IPS-18c (cell line): ENCODE measurements around the gene GCKR.
"Not testable (repeated sequence)": the region's sequence is repeated elsewhere in the genome, so short reads cannot be mapped to it uniquely, and the experiment has no call there.

ENCODE experiments used
- H3K4me3 ChIP-seq: 2 replicates; pipeline ENCODE4 v1.7.0; 2013; ENCODE audit warnings: low read depth, mild to moderate bottlenecking, low read length, moderate library complexity; ENCODE audit not compliant: insufficient read depth
- H3K9me3 ChIP-seq: one replicate; pipeline ENCODE4 v1.6.1; 2013; ENCODE audit warnings: mild to moderate bottlenecking, low read length, moderate library complexity; ENCODE audit not compliant: control insufficient read depth, insufficient read depth

Gene GCKR

GRCh38 chr2:27552941-27553340 is 56.3 kb downstream of the GCKR start:
- no peaks in the 10 kb centered on the region for H3K9me3 ChIP-seq
- H3K4me3 ChIP-seq = no peak overlapping the region

- H3K4me3 ChIP-seq, H3K9me3 ChIP-seq: not testable (repeated sequence)
Measured at GRCh38 chr2:27554451-27554850, 57.8 kb downstream of the GCKR start.

DNA sequence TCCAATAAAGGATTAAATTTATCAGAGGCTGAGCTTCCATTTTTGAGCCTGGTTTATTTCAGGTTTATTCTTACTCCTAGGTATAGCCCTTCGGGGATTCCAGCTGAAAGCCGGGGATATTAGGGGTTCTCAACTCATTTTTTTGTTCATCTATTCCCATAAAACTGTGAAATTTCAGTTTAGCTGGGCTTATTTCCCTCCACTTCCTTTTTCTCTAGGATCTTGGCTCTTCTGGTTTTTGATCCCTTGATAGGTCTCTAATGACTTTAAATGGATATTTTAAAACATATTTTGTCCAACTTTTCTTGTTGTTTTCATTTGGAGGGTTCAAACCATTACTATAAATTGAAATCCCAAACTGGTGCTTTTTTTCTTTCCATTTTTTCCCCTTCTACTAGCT is 62.6 kb downstream of the GCKR start:
- Histone ChIP-seq H3K9me3 (no peaks in the 10 kb centered on the region), H3K4me3 (no peak overlapping the region)

DNA sequence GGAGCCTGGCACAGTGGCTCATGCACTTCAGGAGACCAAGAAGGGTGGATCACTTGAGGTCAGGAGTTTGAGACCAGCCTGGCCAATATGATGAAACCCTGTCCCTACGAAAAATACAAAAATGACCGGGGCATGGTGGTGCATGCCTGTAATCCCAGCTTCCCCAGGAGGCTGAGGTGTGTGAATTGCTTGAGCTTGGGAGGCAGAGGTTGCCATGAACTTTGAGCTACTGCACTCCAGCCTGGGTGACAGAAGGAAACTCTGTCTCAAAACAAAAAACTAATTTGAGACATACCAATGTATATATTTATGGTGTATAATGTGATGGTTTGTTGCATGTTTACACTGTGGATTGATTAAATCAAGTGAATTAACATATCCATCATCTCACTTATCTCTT is 64.4 kb downstream of the GCKR start:
- H3K9me3 ChIP-seq = no peaks in the 10 kb centered on the region
- no peak overlapping the region for H3K4me3 ChIP-seq

- H3K9me3 ChIP-seq = no peaks in the 10 kb centered on the region
- no peak overlapping the region for H3K4me3 ChIP-seq
Measured at GRCh38 chr2:27566628-27567027, 70.0 kb downstream of the GCKR start.

GRCh38 chr2:27569398-27569797 is 72.8 kb downstream of the GCKR start:
- H3K4me3 ChIP-seq = no peak overlapping the region
- H3K9me3 ChIP-seq = no peaks in the 10 kb centered on the region

DNA sequence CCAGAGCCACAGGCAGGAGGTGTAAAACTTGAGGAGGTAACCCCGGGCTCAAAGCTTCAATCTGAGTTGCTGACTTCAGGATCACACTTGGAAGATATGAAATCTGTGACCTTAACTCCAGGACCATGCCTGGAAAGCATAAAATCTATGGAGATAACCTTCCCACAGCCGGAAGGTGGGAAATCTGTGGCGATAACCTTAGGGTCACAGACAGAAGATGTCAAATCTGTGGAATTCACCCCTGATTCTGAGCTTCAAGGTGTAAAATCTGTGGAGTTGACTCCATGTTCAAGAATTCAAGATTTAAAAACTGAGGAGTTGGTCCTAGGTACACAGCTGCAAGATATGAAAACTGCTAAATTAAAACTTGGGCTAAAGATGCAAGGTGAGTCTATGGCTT is 74.6 kb downstream of the GCKR start:
- H3K4me3 ChIP-seq = no peak overlapping the region

DNA sequence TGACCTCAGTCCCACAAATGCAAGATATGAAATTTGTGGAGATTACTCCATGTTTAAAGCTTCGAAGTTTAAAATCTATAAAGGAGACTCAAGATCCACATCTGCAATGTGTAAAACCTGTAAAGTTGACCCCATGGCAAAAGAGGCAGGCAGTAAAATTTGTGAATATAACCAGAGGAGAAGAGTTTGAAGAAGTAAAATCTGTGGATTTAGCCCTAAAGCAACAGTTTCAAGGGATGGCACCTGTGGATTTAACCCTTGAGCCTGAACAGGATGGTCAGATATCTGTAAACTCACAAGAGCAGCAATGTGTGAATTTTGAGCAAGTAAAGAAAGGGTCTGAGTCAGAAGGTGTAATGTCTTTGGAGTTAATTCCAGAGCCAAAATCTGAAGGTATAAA is 75.0 kb downstream of the GCKR start:
- H3K9me3 ChIP-seq = no peaks in the 10 kb centered on the region

More for the DNA sequence above, 74.6 kb downstream of the GCKR start:
- H3K9me3 ChIP-seq = no peaks in the 10 kb centered on the region

GRCh38 chr2:27572439-27572838 is 75.8 kb downstream of the GCKR start:
- no peak overlapping the region for H3K4me3 ChIP-seq
- H3K9me3 ChIP-seq = no peaks in the 10 kb centered on the region

More for the DNA sequence above, 75.0 kb downstream of the GCKR start:
- no peak overlapping the region for H3K4me3 ChIP-seq

DNA sequence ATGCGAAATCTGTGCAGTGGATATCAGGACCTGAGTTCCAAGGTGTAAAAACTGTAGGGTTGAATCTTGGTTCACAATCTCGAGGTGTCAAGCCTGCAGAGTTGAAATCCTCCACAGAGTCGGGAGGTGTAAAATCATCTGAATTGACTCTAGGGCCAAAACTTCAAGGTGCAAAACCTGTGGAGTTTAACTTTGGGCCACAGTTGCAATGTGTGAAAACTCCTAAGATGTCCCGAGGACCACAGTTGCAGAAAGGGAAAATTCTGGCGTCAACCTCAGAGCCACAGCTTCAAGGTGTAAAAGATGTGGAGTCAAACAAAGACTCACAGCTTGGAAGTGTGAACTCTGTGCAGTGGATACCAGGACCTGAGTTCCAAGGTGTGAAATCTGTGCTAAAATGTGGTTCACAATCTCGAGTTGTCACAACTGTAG is 76.4 kb downstream of the GCKR start:
- Histone ChIP-seq H3K4me3 (no peak overlapping the region), H3K9me3 (no peaks in the 10 kb centered on the region)
